Measurements from ENCODE around the gene RPS16.

DNA sequence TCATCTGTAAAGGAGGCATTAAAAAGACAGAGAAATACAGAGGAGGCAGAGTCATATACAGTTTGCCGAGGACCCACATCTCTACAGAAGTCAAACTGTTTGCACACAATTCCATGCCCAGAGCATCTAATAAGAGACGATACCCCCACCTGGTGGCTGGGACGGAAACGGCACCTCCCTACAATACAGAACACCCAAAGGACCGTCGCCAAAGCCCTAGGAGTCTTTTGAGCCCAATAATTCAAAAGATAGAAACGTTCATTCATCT, 24.0 kb downstream of the RPS16 start:
- TF ChIP-seq, protein P1, sequence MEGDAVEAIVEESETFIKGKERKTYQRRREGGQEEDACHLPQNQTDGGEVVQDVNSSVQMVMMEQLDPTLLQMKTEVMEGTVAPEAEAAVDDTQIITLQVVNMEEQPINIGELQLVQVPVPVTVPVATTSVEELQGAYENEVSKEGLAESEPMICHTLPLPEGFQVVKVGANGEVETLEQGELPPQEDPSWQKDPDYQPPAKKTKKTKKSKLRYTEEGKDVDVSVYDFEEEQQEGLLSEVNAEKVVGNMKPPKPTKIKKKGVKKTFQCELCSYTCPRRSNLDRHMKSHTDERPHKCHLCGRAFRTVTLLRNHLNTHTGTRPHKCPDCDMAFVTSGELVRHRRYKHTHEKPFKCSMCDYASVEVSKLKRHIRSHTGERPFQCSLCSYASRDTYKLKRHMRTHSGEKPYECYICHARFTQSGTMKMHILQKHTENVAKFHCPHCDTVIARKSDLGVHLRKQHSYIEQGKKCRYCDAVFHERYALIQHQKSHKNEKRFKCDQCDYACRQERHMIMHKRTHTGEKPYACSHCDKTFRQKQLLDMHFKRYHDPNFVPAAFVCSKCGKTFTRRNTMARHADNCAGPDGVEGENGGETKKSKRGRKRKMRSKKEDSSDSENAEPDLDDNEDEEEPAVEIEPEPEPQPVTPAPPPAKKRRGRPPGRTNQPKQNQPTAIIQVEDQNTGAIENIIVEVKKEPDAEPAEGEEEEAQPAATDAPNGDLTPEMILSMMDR (IDR thresholded peaks at IDR 0.05): peak; percentile 88 to 99 (median 93)
- no peak for TF ChIP-seq POLR2A (IDR thresholded peaks at IDR 0.05)
